H9 (cell line): ENCODE measurements around the gene PCSK6. TPM values are rescaled to one million over a fixed set of nuclear protein-coding genes. Genes with fewer than 3 reads are reported as not detected.

ENCODE experiments used
- DNase-seq: peaks from one replicate; pipeline ENCODE4 v3.0.0-alpha.2; 2017
- H2AFZ ChIP-seq: one replicate; pipeline ENCODE4 v1.6.1; 2013; ENCODE audit warnings: mild to moderate bottlenecking, low read length, control low read depth, moderate library complexity
- H2AK5ac ChIP-seq: 2 replicates; pipeline ENCODE4 v1.6.1; 2013; ENCODE audit warnings: low read length, control low read depth, mixed read lengths; ENCODE audit not compliant: insufficient read length
- H2BK120ac ChIP-seq: one replicate; pipeline ENCODE4 v1.6.1; 2013; ENCODE audit warnings: low read depth, mild to moderate bottlenecking, low read length, control low read depth, inconsistent platforms; ENCODE audit not compliant: poor library complexity, severe bottlenecking
- H2BK12ac ChIP-seq: 2 replicates; pipeline ENCODE4 v1.6.1; 2013; ENCODE audit warnings: low read length, control low read depth, mixed read lengths, low read depth; ENCODE audit not compliant: insufficient read length
- H2BK15ac ChIP-seq: 2 replicates; pipeline ENCODE4 v1.6.1; 2013; ENCODE audit warnings: low read depth, low read length, control low read depth
- H2BK20ac ChIP-seq: one replicate; pipeline ENCODE4 v1.6.1; 2013; ENCODE audit warnings: low read depth, mild to moderate bottlenecking, low read length, control low read depth, inconsistent platforms; ENCODE audit not compliant: poor library complexity, severe bottlenecking
- H2BK5ac ChIP-seq: 2 replicates; pipeline ENCODE4 v1.6.1; 2013; ENCODE audit warnings: low read length, control low read depth, mixed read lengths; ENCODE audit not compliant: insufficient read length
- H3K14ac ChIP-seq: 2 replicates; pipeline ENCODE4 v1.6.1; 2013; ENCODE audit warnings: low read length, control low read depth; ENCODE audit not compliant: insufficient read depth
- H3K18ac ChIP-seq: 2 replicates; pipeline ENCODE4 v1.6.1; 2013; ENCODE audit warnings: low read depth, mild to moderate bottlenecking, mixed read lengths, low read length, control low read depth; ENCODE audit not compliant: insufficient read length
- H3K23ac ChIP-seq: 2 replicates; pipeline ENCODE4 v1.6.1; 2013; ENCODE audit warnings: low read length, control low read depth, mixed read lengths, low read depth; ENCODE audit not compliant: insufficient read length
- H3K23me2 ChIP-seq: 2 replicates; pipeline ENCODE4 v1.6.1; 2013; ENCODE audit warnings: low read depth, mild to moderate bottlenecking, mixed read lengths, low read length, control low read depth; ENCODE audit not compliant: insufficient read length, poor library complexity, severe bottlenecking
- H3K27ac ChIP-seq: 2 replicates; pipeline ENCODE4 v1.5.1; 2013; ENCODE audit warnings: low read length, control low read depth, mixed read lengths, low read depth; ENCODE audit not compliant: insufficient read length
- H3K27me3 ChIP-seq: 2 replicates; pipeline ENCODE4 v1.6.1; 2013; ENCODE audit warnings: low read length, control low read depth, inconsistent platforms; ENCODE audit not compliant: insufficient read depth
- H3K4ac ChIP-seq: 2 replicates; pipeline ENCODE4 v1.6.1; 2013; ENCODE audit warnings: low read depth, mild to moderate bottlenecking, control low read depth, inconsistent platforms, low read length, moderate library complexity
- H3K4me1 ChIP-seq: 2 replicates; pipeline ENCODE4 v1.6.1; 2013; ENCODE audit warnings: low read length, control low read depth, inconsistent platforms; ENCODE audit not compliant: insufficient read depth
- H3K4me2 ChIP-seq: 2 replicates; pipeline ENCODE4 v1.6.1; 2013; ENCODE audit warnings: low read length, control low read depth, mixed read lengths; ENCODE audit not compliant: insufficient read length, insufficient read depth
- H3K56ac ChIP-seq: 2 replicates; pipeline ENCODE4 v1.6.1; 2013; ENCODE audit warnings: low read depth, mild to moderate bottlenecking, mixed read lengths, low read length, control low read depth; ENCODE audit not compliant: insufficient read length
- H3K79me1 ChIP-seq: 2 replicates; pipeline ENCODE4 v1.6.1; 2013; ENCODE audit warnings: low read depth, mild to moderate bottlenecking, moderate library complexity, low read length, control low read depth, inconsistent platforms; ENCODE audit not compliant: insufficient read depth, poor library complexity, severe bottlenecking
- H3K79me2 ChIP-seq: 2 replicates; pipeline ENCODE4 v1.6.1; 2013; ENCODE audit warnings: low read length, control low read depth, inconsistent platforms; ENCODE audit not compliant: insufficient read depth
- H3K9ac ChIP-seq: 2 replicates; pipeline ENCODE4 v1.6.1; 2013; ENCODE audit warnings: low read length, control low read depth, mixed read lengths; ENCODE audit not compliant: insufficient read length; ENCODE audit errors: extremely low read depth
- H3K9me3 ChIP-seq: one replicate; pipeline ENCODE4 v1.6.1; 2013; ENCODE audit warnings: low read depth, low read length, inconsistent platforms; ENCODE audit not compliant: control insufficient read depth
- H3T11ph ChIP-seq: one replicate; pipeline ENCODE4 v1.6.1; 2013; ENCODE audit warnings: mild to moderate bottlenecking, low read length, control low read depth, inconsistent platforms
- H4K20me1 ChIP-seq: one replicate; pipeline ENCODE4 v1.6.1; 2013; ENCODE audit not compliant: control insufficient read depth, insufficient read length, insufficient read depth
- H4K5ac ChIP-seq: 2 replicates; pipeline ENCODE4 v1.6.1; 2013; ENCODE audit warnings: low read depth, mild to moderate bottlenecking, mixed read lengths, low read length, control low read depth; ENCODE audit not compliant: insufficient read length
- H4K8ac ChIP-seq: replicated peaks from 2 replicates; pipeline ENCODE4 v1.6.1; 2013; ENCODE audit warnings: low read length, control low read depth, mixed read lengths, low read depth; ENCODE audit not compliant: insufficient read length
- H4K91ac ChIP-seq: 2 replicates; pipeline ENCODE4 v1.6.1; 2013; ENCODE audit warnings: low read depth, mild to moderate bottlenecking, moderate library complexity, mixed read lengths, low read length, control low read depth; ENCODE audit not compliant: insufficient read length
- H3K27ac Mint-ChIP-seq, 3 experiments: 2 replicates in 2 of 3; 3 replicates in 1 of 3; pipeline ENCODE4 v1.8.0; 2020 to 2021; ENCODE audit warnings: mixed read lengths in 3 of 3, mild to moderate bottlenecking in 1 of 3, moderate library complexity in 1 of 3
- H3K27me3 Mint-ChIP-seq: 2 replicates; pipeline ENCODE4 v1.8.0; 2021; ENCODE audit warnings: low read depth, mild to moderate bottlenecking, moderate library complexity, mixed read lengths
- H3K36me3 Mint-ChIP-seq, 3 experiments: 2 replicates in 2 of 3; 3 replicates in 1 of 3; pipeline ENCODE4 v1.8.0; 2020 to 2021; ENCODE audit warnings: low read depth in 3 of 3, mixed read lengths in 3 of 3; ENCODE audit not compliant: insufficient read depth in 1 of 3
- H3K4me1 Mint-ChIP-seq, 2 experiments: 2 replicates each; pipeline ENCODE4 v1.8.0; 2020; ENCODE audit warnings: mixed read lengths in 2 of 2
- H3K4me3 Mint-ChIP-seq, 2 experiments: 2 replicates in 1 of 2; 3 replicates in 1 of 2; pipeline ENCODE4 v1.8.0; 2020 to 2021; ENCODE audit warnings: mild to moderate bottlenecking in 2 of 2, mixed read lengths in 2 of 2, moderate library complexity in 1 of 2
- H3K9me3 Mint-ChIP-seq, 2 experiments: 2 replicates in 1 of 2; 3 replicates in 1 of 2; pipeline ENCODE4 v1.8.0; 2020; ENCODE audit warnings: mild to moderate bottlenecking in 2 of 2, mixed read lengths in 2 of 2, moderate library complexity in 1 of 2
- CTCF ChIP-seq: fragments of 200-600 bp; sonication (generic); conservative IDR thresholded peaks from 3 replicates; pipeline ENCODE4 v1.8.0; 2021; ENCODE audit warnings: antibody characterized with exemption, mild to moderate bottlenecking
- WGBS: extraction: QIAGEN DNeasy Blood & Tissue Kit; methylation state at CpG from one replicate; pipeline ENCODE4 v1.1.7; 2013; ENCODE audit warnings: missing lambda C conversion rate, low lambda C conversion rate, mixed read lengths; ENCODE audit not compliant: insufficient read length; ENCODE audit errors: extremely low coverage; 5-methylcytosine and 5-hydroxymethylcytosine counted together
- total RNA-seq: library from RNA; stranded (reverse); gene quantifications from 2 replicates; pipeline ENCODE4 v1.2.1, GENCODE V29; 2021

The PCSK6 gene
- total RNA-seq, 1 experiment from 2014 or later, result 4.0 TPM

GRCh38 chr15:101522621-101523559 is 33.4 kb upstream of the PCSK6 start:
- DNase-seq, result peak; percentile 16
- WGBS, result no CpG with 5 or more reads among the region's 18 CpGs

More at GRCh38 chr15:101522621-101523559, 33.4 kb upstream of the PCSK6 start:
- Histone ChIP-seq H3K23me2 (no peaks in the 10 kb centered on the region), H2BK20ac (no peak overlapping the region), H4K5ac (no peak overlapping the region), H3K14ac (no peak overlapping the region), H2BK12ac (no peak overlapping the region), H3K23ac (no peak overlapping the region), H3K79me1 (no peaks in the 10 kb centered on the region), H3K9me3 (no peaks in the 10 kb centered on the region), H2BK5ac (no peak overlapping the region), H3K4me1 (no peaks in the 10 kb centered on the region; the same call in 1 of the 2 replicates), H3K79me2 (no peaks in the 10 kb centered on the region), H4K20me1 (no peaks in the 10 kb centered on the region), H4K8ac (no peak overlapping the region), H3K27me3 (no peaks in the 10 kb centered on the region), H3K4me2 (no peak overlapping the region), H2BK120ac (no peak overlapping the region), H3K18ac (no peak overlapping the region), H2AK5ac (no peak overlapping the region), H3K27ac (no peak overlapping the region), H4K91ac (no peak overlapping the region), H3K9ac (no peak overlapping the region), H3T11ph (no peak overlapping the region), H2BK15ac (no peak overlapping the region), H3K4ac (no peak overlapping the region), H3K56ac (no peak overlapping the region), H2AFZ (no peak overlapping the region)
- no peaks in the 10 kb centered on the region for H3K36me3 Mint-ChIP-seq
- peaks cover 2 to 9% of the 10 kb centered on the region in 2 experiments; a peak in 3 of 4 replicates for H3K4me1 Mint-ChIP-seq
- no peak for TF ChIP-seq CTCF
- peak overlapping the region in 1 of 3 experiments; percentile 15; a peak in 1 of 7 replicates for H3K27ac Mint-ChIP-seq
- H3K9me3 Mint-ChIP-seq, result no peaks in the 10 kb centered on the region
- H3K4me3 Mint-ChIP-seq, result no peak overlapping the region
- H3K27me3 Mint-ChIP-seq, result peaks cover 19% of the 10 kb centered on the region
